HG02571 (cell line): ENCODE measurements around the gene KRT80.

Experiments used
- ATAC-seq: cut with Tn5 transposase; IDR thresholded peaks from one replicate; pipeline ENCODE4 v1.9.1; 2021; ENCODE audit warnings: mild to moderate bottlenecking, moderate library complexity; ENCODE audit not compliant: unreplicated experiment

Gene KRT80

DNA sequence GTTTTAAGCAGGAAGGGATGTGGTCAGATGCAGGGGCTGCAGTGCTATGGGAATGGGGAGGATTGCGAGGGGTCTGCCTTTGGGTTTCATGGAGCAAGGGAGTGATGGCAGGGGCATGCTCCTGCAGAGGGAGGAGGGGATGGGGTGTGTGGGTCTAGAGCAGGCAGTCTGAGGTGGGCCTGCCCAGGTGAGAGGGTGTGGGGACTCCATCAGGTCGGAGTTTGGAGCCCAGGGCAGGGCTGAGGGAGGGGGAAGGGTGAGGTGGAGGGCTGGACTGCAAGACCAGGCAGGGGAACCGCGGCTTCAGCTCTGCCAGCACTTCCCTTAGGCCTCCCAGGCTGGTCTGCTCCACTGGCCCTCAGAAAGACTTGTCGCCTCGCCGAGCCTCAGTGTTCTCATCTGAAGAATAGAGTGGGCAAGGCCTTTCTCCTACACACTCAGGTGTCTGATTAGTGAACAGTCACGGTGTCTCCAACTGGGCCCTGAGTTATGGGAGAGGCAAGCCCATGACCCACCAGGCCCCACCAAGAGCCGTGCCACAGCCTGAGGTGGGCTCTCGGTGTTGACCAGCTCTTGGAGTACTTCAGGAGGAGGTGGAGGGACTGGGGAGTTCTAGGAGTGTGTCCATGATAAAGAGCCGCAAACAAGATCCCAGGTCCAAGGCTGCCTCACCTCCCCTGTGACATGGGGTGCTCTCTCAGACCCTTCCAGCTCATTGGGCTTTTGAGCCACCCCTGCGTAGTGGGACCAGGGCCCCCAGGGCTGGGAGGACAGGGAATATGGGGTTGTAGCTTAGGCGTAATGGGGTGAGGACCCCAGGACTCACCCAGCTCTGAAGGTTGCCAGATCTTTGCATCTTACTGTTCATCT is 20.1 kb upstream of the KRT80 start:
- no peak for ATAC-seq

DNA sequence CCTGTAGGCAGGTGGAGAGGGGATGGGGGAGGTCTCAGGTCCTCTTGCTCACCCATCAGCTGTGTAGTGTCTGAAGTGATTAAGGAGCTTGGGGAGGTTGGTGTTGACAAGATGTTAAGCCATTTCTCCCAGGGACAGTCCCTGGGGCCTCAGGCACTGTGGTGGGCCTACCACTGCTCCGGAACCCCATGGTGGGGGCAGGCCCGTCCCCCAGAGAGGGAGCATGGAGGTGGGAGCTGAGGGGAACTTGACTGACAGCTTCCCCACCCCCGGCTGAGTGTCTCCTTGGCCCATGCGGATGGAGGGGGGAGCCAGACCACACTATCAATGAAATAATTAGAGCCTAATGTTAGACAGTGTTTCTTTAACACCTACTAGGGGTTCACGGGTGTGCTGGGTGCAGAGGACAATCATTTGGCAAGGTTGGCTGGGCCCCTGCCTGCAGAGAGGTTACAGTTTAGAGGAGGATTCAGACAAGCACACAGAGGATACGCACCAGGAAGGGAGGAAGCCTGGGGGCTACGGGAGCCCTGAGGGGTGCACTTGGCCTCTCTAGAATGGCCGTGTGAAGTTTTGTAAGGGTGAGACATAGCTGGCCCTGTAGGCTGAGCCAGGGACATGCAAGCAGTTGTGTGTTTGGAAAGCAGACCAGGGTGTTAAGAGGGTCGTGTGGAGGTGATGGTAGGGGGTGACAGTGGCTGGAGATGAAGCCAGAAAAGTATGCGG is 19.3 kb upstream of the KRT80 start:
- no peak for ATAC-seq

GRCh38 chr12:52210186-52210924 is 18.5 kb upstream of the KRT80 start:
- no peak for ATAC-seq

GRCh38 chr12:52209321-52209720 is 17.5 kb upstream of the KRT80 start:
- no peak for ATAC-seq

DNA sequence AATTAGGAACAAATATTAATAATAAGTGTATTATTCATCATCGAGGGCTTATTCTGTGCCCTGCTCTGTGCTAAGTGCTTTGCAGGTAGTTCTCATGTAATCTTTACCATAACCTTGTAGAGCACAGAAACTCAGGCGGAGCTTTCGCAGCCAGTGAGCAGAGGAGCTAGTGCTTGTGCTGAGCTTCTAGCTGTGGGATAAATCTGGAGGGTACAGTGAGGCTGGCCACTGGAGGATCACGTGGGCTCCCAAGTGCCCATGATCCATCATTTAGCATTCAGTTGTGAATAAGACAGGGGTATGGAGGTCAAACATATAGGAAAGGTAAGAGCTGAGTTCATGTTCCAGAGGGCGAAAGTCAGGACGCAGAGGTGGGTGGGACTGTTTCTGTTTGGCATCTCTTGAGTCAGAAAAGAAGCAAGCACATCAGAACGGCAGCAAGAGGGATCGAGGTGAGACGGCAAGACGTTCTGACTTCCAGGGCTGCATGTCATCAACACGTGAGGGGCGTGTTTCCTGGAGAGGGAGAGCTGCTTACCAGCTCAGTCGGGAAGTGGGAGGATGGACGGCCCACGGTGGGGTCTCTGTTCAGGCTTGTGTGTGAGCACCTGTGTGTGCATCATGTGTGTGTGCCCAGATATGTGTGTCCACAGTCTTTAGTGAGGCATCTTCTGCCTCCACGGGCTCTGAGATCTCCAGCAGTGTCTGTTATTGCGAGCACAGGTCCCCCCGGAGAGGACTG is 16.8 kb upstream of the KRT80 start:
- no peak for ATAC-seq

- ATAC-seq = no peak
Measured at GRCh38 chr12:52207895-52208294, 16.1 kb upstream of the KRT80 start.

GRCh38 chr12:52207106-52207505 is 15.3 kb upstream of the KRT80 start:
- ATAC-seq = no peak

DNA sequence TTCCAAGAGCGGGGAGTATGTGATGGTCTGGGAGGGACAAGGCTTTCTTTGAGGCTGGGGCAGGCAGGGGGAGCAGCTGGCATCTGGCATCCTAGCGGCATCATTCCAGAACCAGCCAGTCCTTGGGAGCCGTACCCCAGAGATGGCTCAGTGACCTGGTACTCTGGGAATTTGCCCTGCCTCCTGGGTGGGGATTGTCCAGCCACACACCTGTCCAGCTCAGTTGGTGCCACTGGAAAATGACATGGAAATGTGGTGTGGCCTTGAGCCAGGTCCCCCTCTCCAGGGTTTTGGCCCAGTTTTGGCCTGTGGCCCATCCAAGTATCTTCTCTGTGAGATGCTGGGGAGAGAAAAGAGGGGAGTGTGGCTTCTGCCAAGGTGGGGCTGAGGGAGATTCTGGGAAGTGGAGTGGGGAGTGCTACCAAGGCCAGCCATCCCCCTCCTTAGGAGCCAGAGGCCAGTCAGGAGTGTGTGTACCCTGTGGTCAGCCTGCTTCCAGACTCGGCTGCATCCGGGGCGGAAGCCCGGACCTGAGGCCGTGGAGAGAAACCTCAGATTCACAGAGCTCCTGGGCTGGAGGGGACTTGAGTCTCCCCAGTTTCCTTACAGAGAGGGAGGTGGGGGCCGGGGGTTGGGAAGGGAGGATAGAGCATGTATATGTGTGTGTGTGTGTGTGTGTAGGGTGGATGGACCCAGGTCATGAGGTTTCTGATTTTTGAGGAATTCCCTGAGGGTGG is 14.7 kb upstream of the KRT80 start:
- no peak for ATAC-seq

- ATAC-seq = no peak
Measured at GRCh38 chr12:52205612-52206303, 13.9 kb upstream of the KRT80 start.

DNA sequence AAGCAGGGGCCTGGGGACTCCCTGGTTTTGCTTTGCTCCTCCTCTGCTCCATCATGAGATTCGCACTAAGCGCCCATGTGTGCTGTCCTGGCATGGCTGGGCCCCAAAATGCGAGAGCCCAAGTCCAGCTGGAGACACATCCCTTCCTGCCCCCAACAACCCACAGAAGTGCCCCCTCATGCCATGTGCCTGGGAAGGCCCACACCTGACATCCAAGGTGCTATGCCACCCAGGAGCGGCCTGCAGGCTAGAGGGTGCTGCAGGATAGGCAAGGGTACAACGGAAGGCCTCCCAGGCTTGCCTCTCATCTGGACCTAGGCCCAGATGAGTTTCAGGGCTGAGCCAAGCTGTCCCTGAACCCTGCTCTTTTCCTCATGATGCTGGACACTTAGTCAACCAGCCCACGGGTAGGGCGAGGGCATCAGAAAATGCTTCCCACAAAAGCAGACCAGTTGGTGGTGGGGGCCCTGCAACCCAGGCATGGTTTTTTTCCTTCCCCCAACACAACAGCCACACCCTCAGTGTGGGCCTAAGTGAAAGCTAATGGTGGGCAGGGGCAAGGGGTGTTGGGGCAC is 13.2 kb upstream of the KRT80 start:
- no peak for ATAC-seq

DNA sequence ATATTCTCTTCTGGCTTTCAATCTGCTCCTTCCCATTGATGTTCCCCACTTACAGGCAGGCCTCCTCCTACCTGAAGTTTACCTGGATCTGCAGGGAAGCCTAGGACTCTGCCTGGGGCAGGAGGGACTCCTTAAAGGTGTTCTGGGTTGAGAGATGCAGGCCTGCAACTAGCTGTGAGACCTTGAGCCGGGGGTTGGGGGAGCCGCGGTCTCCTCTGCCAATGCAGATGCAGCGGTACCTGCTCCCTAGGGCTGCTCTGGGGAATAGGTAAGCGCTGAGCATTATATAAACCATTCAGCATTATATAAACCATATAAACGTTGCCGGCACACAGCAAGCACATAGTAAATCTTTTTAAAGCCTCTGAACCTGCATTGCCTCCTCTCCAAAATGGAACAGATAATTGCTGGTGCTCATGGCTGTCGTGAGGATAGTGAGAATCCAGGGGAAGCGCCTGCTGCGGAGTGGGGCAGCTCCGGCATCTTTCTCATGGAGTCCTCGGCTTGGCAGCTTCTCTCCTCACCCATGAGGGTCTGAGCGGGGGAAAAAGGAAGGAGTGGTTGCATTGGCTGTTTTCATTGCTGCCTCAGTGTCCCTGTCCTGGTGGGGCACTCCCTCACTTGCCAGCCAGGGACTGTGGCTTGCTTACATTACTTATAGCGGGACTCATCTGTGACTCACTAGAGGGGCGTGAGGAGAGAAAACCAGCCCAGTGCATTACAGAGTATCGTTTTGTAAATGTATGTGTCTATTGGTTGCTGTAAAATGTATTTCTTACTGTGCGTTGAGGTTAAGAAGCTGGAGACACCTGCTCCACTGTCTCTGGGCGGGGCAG is 12.5 kb upstream of the KRT80 start:
- ATAC-seq = no peak

- no peak for ATAC-seq
Measured at GRCh38 chr12:52203079-52203921, 11.5 kb upstream of the KRT80 start.

GRCh38 chr12:52202361-52203078 is 10.7 kb upstream of the KRT80 start:
- ATAC-seq = no peak

DNA sequence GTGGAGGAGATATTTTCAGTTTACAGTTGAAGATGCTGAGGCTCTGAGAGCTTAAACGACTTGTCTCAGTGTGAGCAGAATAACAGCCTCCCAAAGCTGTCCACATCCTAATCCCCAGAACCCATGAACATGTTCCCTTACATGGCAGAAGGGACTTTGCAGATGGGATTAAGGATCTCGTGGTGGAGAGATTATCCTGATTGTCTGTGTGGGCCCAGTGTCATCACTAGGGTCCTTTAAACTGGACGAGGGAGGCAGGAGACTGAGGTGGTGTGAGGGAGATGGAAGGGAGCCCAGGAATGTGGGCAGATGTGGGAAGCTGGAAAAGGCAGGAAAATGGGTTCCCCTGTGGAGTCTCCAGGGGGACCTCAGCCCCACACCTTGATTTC is 9.6 kb upstream of the KRT80 start:
- no peak for ATAC-seq

GRCh38 chr12:52200781-52201450 is 9.1 kb upstream of the KRT80 start:
- ATAC-seq = no peak

GRCh38 chr12:52200086-52200780 is 8.4 kb upstream of the KRT80 start:
- no peak for ATAC-seq
